GM21390 (cell line): Measurements from ENCODE around the gene OR2Z1.

Experiments used
- ATAC-seq: cut with Tn5 transposase; IDR thresholded peaks from one replicate; pipeline ENCODE4 v1.9.1; 2021; ENCODE audit not compliant: unreplicated experiment

Gene OR2Z1, protein sequence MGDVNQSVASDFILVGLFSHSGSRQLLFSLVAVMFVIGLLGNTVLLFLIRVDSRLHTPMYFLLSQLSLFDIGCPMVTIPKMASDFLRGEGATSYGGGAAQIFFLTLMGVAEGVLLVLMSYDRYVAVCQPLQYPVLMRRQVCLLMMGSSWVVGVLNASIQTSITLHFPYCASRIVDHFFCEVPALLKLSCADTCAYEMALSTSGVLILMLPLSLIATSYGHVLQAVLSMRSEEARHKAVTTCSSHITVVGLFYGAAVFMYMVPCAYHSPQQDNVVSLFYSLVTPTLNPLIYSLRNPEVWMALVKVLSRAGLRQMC

DNA sequence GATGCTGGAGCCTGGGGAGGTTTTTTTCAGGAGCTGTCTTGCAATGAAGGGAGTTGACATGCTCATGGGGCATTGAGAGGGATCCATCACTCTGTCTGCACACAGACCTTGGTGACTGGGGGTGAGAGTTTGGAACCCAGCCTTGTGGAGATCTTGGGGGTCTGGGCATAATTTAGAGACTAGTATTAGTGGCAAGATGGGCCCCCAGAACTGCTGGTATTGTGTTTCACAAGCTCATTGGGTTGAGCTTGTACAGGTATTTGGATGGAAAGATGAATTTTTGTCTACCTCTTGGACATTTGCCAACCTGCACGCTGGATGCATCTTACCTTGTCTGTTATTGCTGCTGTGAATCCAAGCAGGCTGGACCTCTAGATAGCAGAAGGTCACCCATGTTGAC is at the start of gene OR2Z1:
TSS of gene OR2Z1 (plus strand) at position 301 of the 400 bp plus-strand sequence. CDS start 9,395 bp downstream, outside the sequence.
- no peak for ATAC-seq

DNA sequence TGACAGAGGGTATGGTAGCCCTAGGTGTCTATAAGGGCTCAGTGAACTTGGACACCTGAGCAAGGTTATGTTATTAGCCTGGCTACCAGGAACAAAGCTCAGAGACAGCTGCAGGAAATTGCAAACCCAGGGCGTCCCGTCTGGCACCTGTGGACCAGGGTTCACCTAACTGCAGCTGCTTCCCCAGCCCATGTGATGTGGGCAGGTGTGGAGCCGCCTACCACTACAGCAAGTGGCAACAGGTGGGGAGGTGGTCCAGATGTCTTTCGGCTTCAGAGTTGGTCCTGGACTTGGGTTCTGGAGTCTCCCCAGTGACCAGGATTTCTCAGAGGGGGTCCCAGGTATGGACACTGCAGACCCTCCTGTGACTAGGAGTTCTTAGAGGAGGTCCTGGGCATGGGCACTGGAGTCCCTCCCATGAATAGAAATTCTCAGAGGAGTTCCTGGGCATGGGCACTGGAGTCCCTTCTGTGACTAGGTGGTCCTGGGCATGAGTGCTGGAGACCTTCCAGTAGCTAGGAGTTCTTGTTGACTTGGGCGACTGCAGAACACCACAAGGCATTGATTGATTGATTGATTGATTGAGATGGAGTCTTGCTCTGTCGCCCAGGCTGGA is 48.0 kb upstream of the OR2Z1 start:
- ATAC-seq: no peak

DNA sequence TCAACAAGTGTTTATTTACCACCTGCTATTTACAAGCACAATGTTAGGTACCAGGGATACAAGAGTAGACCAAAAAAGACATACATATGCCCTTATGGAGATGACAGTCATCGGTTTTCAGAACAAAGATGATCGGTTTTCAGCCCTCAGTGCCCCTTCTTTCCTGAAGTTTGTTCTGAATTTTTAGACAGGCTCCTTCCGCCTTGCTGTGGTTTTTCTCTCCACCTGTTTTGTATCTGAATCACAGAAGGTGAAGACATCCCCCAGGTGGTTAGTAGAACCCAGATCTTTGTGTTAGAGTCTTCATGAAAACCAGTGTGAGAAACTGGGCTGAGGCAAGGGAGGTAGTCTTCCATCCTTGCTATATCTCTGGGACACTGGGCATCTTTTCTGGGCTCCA is 46.4 kb upstream of the OR2Z1 start:
- no peak for ATAC-seq

DNA sequence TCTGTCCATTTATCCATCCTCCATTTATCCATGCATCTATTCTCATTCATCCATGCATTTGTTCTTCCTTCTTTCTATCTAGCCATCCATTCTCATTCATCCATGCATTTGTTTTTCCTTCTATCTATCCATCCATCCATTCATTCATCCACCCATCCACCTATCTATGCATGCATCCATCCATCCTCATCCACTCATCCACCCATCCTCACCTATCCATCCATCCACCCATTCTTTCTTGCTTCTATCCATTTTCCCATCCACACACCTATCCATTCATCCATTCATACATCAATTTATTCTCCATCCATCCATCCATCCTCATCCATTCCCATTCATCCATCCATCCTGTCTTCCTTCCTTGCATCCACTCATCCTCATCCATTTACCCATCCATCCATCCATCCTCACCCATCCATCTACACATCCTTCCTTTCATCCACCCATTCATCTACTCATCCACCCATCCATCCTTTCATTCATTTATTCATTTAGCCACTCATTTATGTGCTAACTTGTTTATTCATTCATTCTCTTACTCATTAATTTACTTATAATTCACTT is 43.1 kb upstream of the OR2Z1 start:
- ATAC-seq: no peak

DNA sequence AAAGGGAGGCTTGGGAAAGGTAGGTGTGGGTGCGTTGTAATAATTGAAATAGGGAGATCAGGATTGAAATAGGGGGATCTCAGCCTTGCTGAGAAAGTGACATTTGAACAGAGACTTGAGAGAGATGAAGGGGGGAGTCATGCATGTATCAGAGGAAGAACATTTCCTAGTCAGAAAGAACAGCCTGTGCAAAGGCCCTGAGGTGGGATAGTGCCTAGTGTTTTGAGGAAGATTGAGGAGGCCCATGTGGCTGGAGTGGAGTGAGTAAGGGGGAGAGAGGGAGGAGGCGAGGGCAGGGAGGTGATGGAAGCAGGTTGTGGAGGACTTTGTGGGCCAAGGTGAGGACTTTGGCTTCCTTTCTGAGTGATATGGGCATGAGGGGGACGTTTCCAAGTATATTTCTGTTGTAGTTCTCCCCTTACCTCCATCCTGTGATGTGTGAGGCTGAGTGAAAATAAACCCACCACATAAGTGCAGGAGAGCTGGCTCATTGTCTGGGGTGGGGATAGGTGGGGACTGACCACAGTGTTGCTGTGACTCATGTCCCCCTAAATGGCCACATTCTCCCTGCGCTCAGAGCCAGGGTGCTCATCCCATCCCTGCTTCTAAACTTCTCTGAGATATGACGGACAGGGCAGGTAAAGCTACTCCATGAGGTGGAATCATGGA is 40.6 kb upstream of the OR2Z1 start:
- no peak for ATAC-seq

DNA sequence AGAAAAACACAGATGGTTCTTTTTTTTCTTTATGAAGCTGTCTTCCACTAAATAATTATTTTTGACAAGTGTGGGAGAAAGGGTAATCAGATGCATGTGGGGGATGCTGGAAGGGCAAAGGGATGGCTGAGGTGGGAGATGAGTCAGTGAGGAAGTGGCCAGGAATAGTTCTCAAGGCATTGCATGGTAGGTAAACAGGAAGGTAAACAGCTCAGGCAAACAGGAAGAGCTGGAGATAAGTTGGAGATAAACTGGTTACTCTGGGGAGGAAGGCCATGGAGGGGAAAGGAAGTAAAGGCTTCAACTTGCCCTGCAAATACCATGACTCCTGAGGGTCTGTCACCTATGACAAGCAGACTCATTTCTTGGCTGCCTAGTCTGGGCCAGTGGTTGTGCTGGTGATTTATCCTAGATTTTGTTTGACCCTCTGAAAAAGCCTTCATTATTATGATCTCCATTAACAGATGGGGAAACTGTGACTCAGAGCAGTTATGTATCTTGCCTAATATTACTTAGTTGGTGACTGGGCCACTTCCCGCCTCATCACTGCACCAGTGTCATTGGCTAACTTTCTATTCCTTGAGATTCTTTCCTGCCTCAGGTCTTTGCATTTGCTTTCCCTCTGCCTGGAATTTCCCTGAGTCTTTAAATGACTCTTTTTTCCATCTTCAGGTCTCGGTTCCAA is 39.9 kb upstream of the OR2Z1 start:
- ATAC-seq: no peak

DNA sequence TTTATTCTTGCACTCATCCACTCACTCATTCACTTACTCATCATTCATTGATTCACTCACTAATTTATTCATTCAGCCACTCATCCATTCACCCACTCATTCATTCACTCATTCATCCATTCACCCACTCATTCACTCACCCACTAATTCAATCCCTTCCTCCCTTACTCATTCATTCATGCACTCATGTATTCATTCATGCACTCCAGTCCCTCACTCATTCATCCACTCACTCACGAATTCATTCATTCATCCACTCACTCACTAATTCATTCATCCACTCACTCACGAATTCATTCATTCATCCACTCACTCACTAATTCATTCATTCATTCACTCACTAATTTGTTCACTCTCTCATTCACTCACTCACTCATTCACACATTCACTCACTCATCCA is 39.0 kb upstream of the OR2Z1 start:
- no peak for ATAC-seq

DNA sequence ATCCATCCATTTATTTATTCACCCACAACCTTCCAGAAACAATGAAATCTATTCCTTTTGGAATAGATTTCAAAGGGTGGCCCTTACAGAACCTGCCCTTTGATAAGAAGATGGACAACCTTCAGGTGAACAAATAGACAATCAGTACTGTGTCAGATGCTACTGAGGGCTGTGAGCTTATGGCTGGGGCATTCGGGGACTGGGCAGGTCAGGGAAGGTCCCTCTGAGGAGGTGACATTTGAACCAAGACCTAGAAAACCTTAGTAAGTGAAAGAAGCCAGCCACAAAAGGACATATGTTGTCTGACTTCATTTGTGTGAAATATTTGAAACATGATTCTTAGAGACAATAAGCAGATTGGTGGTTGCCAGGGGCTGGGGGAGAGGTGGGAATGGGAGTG is 38.5 kb upstream of the OR2Z1 start:
- no peak for ATAC-seq

DNA sequence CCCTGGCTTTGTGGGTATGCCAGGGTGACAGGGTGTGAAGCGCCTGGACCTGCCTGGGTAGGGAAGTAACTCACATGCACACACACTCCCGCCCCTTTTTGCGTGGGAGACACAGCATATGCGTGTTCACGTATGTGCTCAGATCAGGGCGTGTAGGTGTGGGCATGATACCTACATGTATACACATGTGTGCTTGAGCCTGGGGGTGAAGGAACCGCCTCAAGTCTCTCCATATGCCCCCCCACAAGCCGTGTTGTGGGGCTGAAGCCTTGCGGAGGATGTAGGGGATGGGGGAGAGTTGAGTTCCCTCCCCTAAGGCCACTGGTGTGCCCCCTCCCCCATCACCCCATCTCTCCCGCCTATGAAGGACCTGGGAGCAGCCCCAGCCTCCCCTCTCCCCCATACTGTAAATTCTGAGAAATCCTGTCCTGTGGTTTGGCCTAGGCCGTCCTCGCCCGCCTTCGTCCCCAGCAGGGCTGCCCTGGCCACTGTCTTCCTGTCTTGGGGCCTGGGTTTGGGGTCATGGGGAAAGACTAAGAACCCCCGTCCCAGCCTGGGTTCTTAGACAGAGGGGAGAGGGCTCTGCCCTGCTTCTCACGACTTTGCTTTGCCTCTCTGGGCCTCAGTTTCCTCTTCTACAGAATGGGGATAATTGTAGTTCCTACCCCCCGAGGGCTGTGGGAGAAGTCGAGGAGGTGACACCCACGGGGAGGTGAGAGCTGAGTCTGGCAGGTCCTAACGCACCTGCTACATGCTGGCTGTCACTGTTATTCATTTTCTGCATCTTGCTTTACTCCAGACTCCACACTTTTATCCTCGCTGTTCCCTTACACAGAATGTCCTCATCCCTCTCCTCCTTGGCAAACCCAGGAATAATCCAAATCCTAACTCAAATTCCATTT is 37.2 kb upstream of the OR2Z1 start:
- no peak for ATAC-seq

DNA sequence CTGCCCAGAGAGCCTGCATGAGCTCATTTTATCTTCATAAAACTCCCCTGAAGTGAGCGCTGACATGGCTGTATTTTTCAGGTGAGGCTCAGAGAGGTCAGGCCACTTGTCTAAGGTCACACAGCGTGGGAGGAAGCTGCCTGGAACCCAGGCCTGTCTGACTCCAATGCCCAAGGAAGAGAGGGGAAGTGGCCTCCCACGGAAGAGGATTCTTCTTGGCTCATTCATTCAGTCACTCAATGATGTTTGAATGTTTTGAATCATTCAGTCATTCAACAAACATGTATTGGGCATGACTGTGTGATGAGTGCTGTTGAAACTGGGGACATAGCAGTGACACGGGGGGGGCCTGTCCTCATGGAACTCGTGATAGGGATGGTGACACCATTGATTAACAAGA is 34.9 kb upstream of the OR2Z1 start:
- no peak for ATAC-seq

DNA sequence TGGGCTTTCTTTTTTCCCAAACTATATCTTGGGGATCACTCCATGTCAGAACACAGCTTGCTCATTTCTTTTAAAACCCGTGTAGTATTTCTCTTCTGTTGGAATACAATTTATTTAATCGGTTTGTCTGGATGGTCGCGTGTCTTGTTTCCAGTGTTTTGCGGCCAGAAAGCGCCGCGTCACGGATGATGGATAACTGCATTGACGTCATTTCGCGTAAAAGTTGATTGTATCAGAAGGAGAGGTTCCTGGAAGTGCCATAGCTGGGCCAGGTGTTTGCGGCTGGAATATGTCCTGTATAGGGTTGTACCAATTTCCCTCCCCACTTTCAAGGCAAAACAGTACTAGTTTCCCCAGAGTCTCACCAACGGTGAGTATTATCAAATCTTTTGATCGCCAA is 32.5 kb upstream of the OR2Z1 start:
- no peak for ATAC-seq

DNA sequence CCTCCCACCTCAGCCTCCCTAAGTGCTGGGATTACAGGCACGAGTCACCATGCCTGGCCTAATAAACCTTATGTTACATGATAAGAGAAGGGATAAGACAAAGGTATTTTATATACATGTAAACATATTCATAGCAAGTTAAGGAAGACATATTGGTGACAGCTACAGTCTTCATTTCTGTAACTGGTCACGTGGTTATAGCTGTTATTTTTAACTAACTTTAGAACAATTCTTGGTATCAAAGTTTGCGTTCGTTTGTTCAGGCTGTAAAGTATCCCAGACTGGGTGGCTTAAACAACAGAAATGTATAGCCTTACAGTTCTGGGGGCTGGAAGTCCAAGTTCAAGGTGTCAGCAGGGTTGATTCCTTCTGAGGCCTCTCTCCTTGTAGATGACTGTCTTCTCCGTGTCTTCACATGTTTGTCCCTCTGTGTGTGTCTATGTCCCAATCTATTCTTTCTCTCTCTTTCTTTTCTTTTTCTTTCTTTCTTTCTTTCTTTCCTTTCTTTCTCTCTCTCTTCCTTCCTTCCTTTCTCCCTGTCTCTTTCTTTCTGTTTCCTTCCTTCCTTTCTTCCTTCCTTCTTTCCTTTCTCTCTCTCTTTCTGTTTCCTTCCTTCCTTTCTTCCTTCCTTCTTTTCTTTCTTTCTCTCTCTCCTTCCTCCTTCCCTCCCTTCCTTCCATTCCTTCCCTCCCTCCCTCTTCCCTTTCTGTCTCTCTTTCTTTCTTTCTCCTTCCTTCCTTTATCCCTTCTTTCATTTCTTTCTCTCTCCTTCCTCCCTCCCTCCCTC is 30.5 kb upstream of the OR2Z1 start:
- ATAC-seq: no peak

DNA sequence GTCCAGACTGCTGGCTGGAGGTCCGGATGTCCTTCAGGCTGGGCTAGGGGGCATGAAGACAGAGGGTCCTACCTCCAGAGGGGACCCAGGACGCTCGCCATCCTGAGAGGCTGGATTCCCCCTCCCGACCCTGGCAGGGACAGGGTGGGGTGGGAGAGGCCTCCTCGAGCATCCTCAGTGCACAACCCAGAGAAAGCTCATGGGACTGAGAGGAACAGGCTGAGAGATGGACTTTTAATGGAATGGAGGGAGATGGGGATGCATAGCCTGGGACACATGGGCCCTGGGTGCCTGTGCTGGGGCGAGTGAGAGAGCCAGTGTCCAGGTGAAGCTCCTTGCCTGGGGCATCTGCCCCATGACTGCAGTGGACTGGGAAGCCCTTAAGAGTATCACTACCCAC is 25.9 kb upstream of the OR2Z1 start:
- no peak for ATAC-seq

DNA sequence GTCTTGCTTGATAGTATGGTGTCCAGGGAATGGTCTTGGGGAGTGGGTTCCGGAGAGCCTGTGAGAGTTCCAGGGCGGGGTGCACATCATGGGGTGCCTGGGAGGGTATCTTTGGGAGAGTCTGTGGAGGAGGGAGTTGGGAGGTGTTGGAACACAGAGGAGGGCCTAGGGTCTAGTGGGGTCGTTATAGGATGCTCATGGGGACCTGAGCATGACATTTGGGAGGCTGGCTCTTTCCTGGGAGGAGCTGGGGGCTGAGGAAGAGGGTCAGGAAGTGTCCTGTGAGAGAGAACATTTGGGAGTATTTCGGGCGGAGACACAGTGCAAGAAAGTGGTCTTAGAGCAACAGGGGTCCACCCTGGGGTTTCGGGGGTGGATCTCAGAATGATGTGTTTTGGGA is 25.5 kb upstream of the OR2Z1 start:
- no peak for ATAC-seq

DNA sequence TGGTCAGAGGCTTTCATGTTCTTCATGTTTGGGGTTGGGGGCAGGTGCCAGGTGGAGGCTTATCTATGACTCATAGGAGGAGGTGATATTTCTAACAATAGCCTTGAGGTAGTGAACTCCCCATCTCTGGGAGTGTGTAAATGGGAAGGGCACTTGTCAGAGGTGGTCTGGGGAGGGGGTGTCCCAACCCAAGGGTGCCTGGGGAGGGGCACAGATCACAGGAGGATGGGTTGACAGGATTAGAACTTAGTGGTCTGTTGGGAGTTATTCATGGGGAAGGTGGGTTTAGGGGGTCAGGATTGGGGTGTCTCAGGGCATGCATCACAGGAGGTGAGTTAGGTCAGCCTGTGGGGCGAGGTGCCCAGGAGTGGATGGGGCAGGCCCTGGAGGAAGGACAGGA is 24.4 kb upstream of the OR2Z1 start:
- ATAC-seq: no peak

DNA sequence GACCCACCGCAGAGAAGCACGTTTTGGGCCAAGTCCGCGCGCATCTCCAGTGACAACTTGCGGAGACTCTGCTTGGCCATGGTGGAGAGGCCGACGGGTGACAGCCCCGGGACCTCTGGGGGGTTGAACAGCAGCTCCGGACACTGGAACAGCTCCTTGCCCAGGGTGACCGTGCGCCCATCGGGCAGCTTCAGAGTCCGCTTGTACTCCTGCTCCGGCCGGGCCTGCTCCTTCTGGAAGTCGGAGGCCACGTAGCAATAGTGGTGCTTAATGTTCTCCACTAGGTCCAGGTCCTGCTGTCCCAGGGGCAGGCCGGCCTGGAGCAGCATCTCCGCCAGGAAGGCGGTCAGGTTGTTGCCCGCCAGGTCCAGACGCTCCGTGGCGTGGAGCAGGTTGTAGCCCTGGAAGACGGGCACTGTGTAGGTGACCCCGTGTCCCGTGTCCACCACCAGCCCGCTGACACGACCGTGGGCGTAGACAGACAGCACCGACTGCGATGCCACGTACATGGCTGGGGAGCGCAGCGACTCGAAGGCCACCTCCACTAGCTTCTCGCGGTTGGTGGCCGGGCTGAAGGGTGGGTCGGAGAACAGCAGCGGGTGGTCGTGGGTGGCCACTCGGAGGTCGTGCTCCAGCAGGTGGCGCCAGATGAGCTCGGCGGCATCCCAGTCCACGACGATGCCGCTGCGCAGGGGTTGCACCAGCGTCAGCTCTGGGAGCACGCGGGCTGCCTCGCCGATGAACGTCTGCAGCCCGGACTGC is 23.6 kb upstream of the OR2Z1 start:
- no peak for ATAC-seq

DNA sequence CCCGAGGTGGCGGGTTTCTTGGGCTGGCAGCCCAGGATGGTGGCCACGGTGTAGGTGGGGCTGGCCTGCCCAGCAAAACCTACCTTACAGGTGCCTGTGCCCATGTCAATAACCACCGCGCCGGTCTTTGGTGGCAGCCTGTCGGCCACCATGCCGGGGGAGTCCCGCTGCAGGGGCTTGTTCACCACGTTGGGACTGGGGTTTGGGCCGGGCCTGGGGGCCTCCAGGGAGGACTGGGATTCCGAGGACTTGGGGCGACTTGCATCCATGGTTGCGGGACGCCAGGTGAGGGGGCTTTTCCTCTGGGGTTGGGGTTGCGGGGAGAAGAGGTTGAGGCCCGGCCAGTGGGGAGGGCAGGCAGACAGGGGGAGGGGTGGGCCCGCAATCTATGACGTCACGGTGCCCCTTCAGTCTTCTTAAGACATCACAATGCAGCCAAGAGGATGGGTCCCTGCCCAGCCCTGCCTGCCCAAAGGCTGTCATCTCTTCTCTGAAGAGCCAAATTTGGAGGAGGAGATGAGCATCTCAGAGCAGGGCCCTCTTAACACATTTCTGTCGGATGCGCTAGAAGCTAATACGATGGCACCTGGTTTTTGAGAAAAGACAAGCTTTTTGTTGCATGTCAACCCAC is 22.9 kb upstream of the OR2Z1 start, which contains the start of gene ACTL9:
TSS of gene ACTL9 (minus strand) at position 363 of the 631 bp plus-strand sequence. CDS start at position 269, 94 bp downstream.
- no peak for ATAC-seq

DNA sequence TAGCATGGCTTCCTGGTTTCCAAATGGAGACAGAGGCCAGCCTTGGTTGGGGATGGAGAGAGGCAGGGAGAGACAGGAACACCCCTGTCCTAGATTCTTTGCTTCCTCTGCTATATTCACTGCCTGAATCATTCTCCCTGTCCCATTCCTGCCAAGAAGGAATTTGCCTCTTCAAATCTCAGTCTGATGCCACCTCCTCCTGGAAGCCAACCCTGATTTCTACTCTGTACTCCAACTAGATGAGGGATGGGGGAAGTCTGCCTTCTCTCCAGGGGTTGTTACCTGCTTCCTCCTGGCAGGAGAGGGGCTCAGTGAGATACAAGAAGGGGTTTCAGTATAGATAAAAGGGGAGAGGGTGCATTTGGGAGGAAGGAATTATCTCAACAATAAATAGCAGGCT is 21.5 kb upstream of the OR2Z1 start:
- ATAC-seq: no peak
